NAMALWA (cell line): ENCODE results near the gene WWC2.

Experiments used
- DNase-seq: peaks from one replicate; pipeline ENCODE4 v3.0.0-alpha.2; 2015; ENCODE audit warnings: low spot score

Gene WWC2

DNA sequence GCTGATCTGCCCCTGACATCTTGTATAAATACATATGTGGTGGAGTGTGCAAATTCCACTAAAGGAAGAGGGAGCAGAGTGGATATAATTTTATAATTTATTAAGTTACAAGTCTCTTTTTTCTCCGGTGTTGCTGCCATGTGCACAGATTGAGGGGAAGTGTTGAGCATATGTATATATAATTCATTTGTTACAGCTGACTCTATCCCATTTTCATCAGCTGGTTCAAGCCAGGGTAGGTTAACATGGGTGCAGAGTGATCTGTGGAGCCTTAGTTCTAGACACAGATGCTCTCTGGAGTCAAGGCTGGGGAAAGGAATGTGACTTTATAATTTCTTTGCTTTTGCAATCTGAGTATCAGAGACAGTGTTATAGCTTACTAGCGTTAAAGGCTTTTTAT is 103.5 kb downstream of the WWC2 start:
- no peak for DNase-seq

GRCh38 chr4:183204793-183205192 is 105.7 kb downstream of the WWC2 start:
- no peak for DNase-seq

- no peak for DNase-seq
Measured at GRCh38 chr4:183205193-183205592, 106.1 kb downstream of the WWC2 start.

- no peak for DNase-seq
Measured at GRCh38 chr4:183205709-183206108, 106.7 kb downstream of the WWC2 start.

- no peak for DNase-seq
Measured at GRCh38 chr4:183211533-183211932, 112.5 kb downstream of the WWC2 start.

GRCh38 chr4:183213996-183214395 is 114.9 kb downstream of the WWC2 start:
- DNase-seq: no peak

- DNase-seq: no peak
Measured at GRCh38 chr4:183214912-183215488, 115.9 kb downstream of the WWC2 start.

DNA sequence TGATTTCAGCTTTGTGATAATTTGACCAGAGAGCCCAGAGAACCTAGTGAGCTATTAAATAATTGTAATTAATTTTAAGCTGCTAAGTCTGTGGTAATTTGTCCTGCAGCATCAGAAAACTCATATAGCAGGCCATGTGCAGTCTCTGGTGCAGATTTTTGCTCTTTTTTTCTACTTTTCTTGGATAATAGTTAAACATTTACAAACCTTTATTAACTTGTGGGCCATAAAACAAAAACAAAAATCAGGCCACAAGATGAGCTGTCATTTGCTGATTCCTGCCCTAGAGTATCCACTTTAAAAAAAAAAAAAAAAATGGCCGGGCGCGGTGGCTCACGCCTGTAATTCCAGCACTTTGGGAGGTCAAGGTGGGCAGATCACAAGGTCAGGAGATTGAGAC is 121.2 kb downstream of the WWC2 start:
- DNase-seq: no peak

DNA sequence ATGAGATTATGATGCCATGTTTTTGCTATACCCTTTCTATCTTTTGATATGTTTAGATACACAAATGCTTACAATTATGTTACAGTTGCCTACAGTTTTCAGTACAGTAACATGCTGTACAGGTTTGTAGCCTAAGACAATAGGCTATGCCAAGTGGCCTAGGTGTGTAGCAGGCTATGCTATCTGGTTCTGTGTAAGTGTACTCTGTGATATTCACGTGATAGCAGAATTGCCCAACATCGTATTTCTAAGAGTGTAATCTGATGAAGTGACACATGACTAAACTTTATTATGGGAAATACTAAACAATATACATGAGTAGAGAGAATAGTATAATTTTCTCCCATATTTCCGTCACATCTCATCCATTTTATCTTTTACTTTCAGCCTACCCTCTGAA is 124.0 kb downstream of the WWC2 start:
- no peak for DNase-seq

- DNase-seq: no peak
Measured at GRCh38 chr4:183229397-183229796, 130.3 kb downstream of the WWC2 start.

DNA sequence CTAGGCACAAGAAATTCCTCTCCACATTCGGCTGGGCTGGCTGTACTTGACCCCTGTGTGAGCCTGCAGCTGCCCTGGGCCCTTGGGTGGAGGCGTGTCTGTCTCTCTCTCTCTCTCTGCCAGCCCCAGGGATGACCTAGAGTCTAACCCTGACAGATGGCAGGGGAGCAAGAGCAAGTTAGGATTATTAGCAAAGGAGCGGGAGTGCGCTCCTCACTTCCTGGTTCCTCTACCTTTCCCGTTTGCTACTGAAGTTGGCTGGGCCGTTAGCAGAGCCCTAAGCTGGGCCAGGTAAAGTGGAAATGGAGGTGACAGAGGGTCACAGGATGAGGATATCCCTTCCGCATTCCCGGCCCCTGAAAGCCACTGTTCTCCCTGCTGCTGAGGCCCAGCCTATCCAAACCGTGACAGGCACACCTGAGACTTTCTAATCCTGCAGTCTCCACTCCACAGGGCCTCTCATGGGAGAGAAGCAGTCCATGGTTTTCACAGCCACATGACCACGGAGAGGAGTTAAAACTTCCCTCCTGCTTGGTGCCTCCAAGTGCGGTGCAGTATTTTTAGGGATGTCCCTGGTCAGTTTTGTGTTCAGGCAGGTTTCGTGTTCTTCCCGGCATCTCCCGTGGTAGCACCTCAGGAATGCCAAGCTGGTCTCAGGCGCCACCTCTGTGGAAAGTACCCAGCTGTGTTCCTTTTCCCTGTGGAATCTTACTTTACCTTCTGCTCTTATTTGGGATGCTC is 141.7 kb downstream of the WWC2 start:
- DNase-seq: no peak

GRCh38 chr4:183241322-183241640 is 142.2 kb downstream of the WWC2 start:
- DNase-seq: no peak

DNA sequence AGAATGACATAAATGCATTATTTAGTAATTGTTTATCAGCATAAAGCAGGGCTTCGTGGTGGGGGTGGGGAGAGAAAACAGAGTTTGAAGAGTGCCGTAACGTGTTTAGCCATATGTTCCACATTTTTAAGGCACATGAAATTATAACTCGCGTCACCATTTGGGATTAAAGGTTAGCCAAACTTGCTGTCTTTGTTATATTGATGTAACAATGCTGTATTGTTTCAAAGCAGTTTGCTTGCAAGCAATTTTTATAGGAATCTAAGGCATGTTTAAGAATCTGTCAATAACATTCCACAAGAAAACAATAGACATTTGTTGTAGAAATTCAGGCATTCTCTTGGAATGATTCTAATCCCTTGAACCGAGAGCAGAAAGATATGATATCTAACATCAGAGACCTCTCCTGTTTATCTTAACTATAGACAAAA is 142.7 kb downstream of the WWC2 start:
- no peak for DNase-seq

DNA sequence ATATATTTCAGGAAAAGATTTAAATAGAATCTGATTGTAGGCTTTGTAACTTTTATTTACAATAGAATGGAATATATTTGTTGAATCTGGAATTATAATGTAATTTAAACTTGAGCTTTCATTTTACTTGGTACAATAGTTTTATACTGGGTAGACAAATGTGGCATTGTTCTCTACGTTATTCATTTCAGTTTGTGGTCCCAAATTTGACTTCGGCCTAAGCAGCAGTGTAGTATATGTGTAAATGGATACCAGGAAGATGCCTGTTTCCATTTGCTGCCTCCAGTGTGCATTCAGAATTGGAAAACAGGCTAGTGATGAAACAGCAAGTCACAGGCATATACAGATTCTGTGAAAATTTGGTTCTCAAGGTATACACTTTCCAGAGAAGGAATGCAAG is 143.2 kb downstream of the WWC2 start:
- DNase-seq: no peak

- DNase-seq: no peak
Measured at GRCh38 chr4:183244019-183244418, 145.0 kb downstream of the WWC2 start.

DNA sequence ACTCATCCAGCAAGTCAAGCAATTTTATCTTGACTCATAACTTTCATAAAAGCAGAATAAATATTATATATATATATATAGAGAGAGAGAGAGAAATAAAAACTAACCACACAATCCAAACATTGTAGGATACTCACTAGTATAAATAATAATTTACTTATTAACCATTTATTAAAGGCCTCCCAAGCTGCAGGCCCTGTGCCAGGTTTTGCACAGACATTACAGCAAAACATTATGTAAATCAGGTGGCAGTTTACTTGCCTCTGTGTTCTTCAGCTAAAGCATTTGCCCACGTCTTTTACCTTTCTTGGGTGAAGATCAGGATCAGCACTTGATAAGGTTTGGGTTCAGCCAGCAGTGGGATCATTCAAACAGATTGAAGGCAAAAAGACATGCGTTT is 145.4 kb downstream of the WWC2 start:
- no peak for DNase-seq

GRCh38 chr4:183248201-183248600 is 149.1 kb downstream of the WWC2 start:
- DNase-seq: no peak

DNA sequence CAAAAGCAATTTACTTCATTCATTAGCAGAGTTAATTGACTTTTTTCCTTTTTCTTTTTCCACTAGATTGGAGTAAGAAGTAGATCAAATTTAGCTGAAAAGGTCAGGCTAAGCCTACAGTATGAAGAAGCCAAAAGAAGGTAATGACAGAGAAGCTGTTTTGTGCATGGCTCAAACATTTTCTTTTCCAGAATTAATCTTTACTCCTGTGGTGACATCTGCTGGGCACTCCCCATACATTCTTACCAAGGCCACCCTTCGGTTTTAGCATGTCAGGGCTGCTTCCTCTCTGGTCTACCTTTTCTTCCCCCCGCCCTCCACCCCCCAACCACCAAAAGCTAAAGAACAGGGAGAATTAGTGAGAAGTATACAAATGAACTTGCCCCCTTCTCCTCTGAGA is 150.8 kb downstream of the WWC2 start:
- peak; percentile 51 for DNase-seq

DNA sequence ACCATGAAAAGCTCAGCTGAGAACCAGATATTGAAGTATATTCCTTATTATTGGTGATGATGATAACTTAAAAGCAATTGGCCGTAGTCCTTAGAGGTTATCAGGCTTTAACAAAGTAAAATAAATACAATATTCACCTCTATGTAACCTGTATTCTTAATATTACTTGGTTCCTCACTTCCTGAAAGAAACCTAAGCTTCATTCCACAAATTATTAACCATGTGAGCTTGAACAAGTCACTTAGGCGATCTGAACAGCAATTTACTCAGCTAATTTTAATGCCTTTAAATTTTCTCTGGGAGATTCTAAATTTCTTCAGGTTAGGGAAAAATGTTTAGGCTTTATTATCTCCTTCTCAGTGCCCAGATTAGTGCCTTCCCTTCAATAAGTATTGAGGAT is 151.8 kb downstream of the WWC2 start:
- no peak for DNase-seq

- DNase-seq: no peak
Measured at GRCh38 chr4:183252959-183253358, 153.9 kb downstream of the WWC2 start.

- no peak for DNase-seq
Measured at GRCh38 chr4:183253451-183253850, 154.4 kb downstream of the WWC2 start.

DNA sequence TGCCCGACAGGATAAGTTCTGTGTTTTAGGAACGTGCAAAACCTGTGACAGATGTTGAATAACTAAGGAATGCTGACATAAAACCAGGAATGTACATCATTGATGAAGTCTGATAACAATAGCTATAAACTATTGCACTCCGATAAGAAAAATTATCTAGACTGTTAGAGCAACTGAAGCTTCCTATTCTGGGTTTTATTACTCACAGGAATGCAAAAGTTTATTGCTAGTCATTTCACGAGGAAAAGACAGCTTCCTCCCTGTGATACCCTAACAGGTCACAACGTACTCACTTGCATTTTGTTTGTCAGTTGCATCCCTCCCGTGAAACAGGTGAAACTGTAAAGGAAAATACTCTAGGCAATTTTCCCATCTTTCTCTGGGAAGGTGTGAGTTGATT is 155.1 kb downstream of the WWC2 start:
- no peak for DNase-seq

GRCh38 chr4:183255487-183255886 is 156.4 kb downstream of the WWC2 start:
- no peak for DNase-seq

- DNase-seq: no peak
Measured at GRCh38 chr4:183256343-183256742, 157.3 kb downstream of the WWC2 start.
